ENCODE measurements around the gene PPFIA2. TPM values are rescaled to one million over a fixed set of nuclear protein-coding genes. Genes with fewer than 3 reads are reported as not detected.

PPFIA2 gene
- total RNA-seq, 4 donors from 2014 or later = 0.37 to 8.9 (median 0.55) TPM; not detected in 1

DNA sequence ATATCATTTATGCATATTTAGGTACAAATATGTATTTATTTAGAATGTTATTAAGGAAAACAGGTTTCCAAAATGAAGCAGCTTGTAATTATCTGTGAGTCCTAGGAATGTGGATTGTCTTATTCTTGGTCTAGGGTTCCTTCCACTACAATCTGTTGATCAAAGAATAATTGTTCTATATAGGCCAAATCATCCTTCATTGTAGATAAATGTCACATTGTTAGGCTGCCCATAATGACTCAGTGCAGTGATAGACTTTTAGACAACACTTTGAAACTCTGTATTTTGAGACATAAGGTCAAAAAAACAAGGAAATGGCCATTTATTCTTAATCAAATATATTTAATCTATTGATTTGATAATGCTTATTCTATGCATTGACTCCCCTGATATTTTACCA, 398.2 kb downstream of the PPFIA2 start:
- intact Hi-C loops (cut with DNase I; ENCODE audit: low total_unique reads) (no loop called here), in situ Hi-C loops (cut with MboI; ENCODE audit: low pct_ligation_motif_present in 1 of 4, low pct_unique_long_range_greater_than_20kb in 1 of 4, low sequenced_read_pairs in 3 of 4) (no loop called here)
- Histone ChIP-seq H3K36me3 (no peaks in the 10 kb centered on the region), H3K27me3 (no peaks in the 10 kb centered on the region), H3K4me3 (no peak overlapping the region), H3K27ac (no peak overlapping the region), H3K9me3 (no peaks in the 10 kb centered on the region), H3K4me1 (no peaks in the 10 kb centered on the region)
- DNase-seq = no peak
- TF ChIP-seq EP300 (IDR thresholded peaks at IDR 0.05; ENCODE audit: low read depth) (no peak), POLR2AphosphoS5 (IDR thresholded peaks at IDR 0.05) (no peak), POLR2A (IDR thresholded peaks at IDR 0.05) (no peak)
- TF ChIP-seq, protein P1, sequence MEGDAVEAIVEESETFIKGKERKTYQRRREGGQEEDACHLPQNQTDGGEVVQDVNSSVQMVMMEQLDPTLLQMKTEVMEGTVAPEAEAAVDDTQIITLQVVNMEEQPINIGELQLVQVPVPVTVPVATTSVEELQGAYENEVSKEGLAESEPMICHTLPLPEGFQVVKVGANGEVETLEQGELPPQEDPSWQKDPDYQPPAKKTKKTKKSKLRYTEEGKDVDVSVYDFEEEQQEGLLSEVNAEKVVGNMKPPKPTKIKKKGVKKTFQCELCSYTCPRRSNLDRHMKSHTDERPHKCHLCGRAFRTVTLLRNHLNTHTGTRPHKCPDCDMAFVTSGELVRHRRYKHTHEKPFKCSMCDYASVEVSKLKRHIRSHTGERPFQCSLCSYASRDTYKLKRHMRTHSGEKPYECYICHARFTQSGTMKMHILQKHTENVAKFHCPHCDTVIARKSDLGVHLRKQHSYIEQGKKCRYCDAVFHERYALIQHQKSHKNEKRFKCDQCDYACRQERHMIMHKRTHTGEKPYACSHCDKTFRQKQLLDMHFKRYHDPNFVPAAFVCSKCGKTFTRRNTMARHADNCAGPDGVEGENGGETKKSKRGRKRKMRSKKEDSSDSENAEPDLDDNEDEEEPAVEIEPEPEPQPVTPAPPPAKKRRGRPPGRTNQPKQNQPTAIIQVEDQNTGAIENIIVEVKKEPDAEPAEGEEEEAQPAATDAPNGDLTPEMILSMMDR (IDR thresholded peaks at IDR 0.05) = no peak

DNA sequence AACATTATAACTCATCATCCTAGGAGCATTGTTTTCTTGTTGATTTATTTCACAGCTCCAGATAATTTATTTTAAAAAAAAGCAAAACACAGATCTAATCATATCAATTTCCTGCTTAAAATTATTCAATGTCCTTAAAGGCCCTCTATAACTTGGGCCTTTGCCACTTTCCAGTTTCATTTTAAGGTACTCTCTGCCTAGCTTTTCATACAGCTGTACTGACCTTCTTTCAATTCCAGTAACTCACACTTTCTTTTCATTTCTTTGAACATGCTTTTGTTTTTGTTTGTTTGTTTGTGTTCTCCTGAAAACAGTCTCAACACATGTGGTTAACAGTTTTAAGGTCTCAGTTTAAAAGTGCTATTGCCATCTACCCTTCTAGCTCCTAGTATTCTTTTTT, 399.4 kb downstream of the PPFIA2 start:
- Histone ChIP-seq H3K27ac (no peak overlapping the region), H3K4me1 (no peaks in the 10 kb centered on the region), H3K9me3 (no peaks in the 10 kb centered on the region), H3K36me3 (no peaks in the 10 kb centered on the region), H3K4me3 (no peak overlapping the region), H3K27me3 (no peaks in the 10 kb centered on the region)
- in situ Hi-C loops (cut with MboI; ENCODE audit: low pct_ligation_motif_present in 1 of 4, low pct_unique_long_range_greater_than_20kb in 1 of 4, low sequenced_read_pairs in 3 of 4) (no loop called here), intact Hi-C loops (cut with DNase I; ENCODE audit: low total_unique reads) (no loop called here)
- no peak for DNase-seq
- TF ChIP-seq POLR2A (IDR thresholded peaks at IDR 0.05) = no peak

DNA sequence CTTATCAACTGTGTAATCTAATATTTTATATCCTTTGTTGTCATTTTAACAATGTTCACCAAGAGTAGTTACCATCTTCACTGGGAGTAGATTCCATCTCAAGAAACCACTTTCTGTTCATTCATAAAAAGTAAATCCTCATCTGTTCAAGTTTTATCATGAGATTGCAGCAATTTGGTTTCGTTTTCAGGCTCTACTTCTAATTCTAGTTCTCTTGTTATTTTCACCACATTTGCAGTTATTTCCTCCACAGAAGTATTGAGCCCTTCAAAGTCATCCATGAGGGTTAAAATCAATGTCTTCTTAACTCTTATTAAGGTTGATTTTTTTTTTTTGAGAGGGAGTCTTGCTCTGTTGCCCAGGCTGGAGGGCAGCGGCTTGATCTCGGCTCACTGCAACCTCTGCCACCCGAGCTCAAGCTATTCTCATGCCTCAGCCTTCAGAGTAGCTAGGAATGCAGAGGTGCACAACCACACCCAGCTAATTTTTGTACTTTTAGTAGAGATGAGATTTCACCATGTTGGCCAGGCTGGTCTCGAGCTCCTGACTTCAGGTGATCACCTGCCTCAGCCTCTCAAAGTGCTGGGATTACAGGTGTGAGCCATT, 404.7 kb downstream of the PPFIA2 start:
- in situ Hi-C loops (cut with MboI; ENCODE audit: low pct_ligation_motif_present in 1 of 4, low pct_unique_long_range_greater_than_20kb in 1 of 4, low sequenced_read_pairs in 3 of 4) (no loop called here), intact Hi-C loops (cut with DNase I; ENCODE audit: low total_unique reads) (no loop called here)
- Histone ChIP-seq H3K36me3 (no peaks in the 10 kb centered on the region), H3K27me3 (no peaks in the 10 kb centered on the region), H3K4me1 (no peaks in the 10 kb centered on the region), H3K4me3 (no peak overlapping the region), H3K9me3 (no peaks in the 10 kb centered on the region), H3K27ac (no peak overlapping the region)
- TF ChIP-seq EP300 (IDR thresholded peaks at IDR 0.05; ENCODE audit: low read depth) (no peak), POLR2AphosphoS5 (IDR thresholded peaks at IDR 0.05) (no peak), POLR2A (IDR thresholded peaks at IDR 0.05) (no peak)
- TF ChIP-seq, protein P1 (IDR thresholded peaks at IDR 0.05) = no peak
- no peak for DNase-seq
- 61 to 62% methylated on average over 4 to 5 of the region's 5 CpGs for WGBS, 2 donors (ENCODE audit: low coverage in 1 of 2)

DNA sequence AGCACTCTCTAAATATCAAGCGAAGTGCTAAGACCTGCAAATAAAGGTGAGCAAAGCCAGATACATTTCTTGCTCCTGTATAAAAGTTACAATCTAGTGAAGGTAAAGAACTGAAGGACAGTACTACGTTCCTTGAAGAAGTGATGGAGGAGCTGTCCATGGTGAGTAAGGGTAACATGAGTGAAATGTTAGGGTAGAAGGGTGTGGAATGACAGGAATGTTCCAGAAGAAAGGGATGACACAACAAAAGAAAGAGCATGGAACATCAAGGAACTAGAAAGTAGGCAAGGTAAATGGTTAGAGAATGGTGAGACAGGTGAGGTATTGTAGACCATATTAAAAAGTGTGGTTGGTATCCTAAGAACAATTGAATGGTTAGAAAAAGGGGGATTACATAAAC, 408.8 kb downstream of the PPFIA2 start:
- 57 to 71% methylated on average over 2 of the region's 2 CpGs for WGBS, 2 donors (ENCODE audit: low coverage in 1 of 2)
- DNase-seq = no peak
- no peaks in the 10 kb centered on the region for H3K27me3 ChIP-seq
- TF ChIP-seq, protein P1 (IDR thresholded peaks at IDR 0.05) = no peak
- TF ChIP-seq EP300 (IDR thresholded peaks at IDR 0.05; ENCODE audit: low read depth) (no peak), POLR2A (IDR thresholded peaks at IDR 0.05) (no peak)
- H3K4me3 ChIP-seq = no peak overlapping the region
- no peak overlapping the region for H3K27ac ChIP-seq
- H3K4me1 ChIP-seq = no peaks in the 10 kb centered on the region
- H3K9me3 ChIP-seq = no peaks in the 10 kb centered on the region
- no peaks in the 10 kb centered on the region for H3K36me3 ChIP-seq
- in situ Hi-C loops (cut with MboI; ENCODE audit: low pct_ligation_motif_present in 1 of 4, low pct_unique_long_range_greater_than_20kb in 1 of 4, low sequenced_read_pairs in 3 of 4) (no loop called here), intact Hi-C loops (cut with DNase I; ENCODE audit: low total_unique reads) (no loop called here)

DNA sequence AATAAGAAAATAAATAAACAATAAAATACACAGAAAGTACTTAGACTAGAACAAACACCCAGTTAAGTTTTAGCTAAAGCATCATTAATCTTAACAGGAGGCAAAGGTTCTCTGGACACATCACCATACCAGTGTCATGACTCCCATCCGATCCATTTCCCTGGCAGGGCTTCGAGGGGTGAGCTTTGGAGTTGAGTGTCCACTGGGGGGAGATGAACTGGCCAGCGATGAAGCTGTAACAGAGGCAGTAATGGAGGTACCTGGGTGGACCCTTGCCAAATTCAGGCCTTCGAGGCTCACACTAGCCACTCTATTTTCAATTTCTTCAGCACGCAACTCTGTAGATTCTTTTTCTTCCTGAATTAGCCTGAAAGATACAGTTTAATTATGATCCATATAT, 411.7 kb downstream of the PPFIA2 start:
- no peaks in the 10 kb centered on the region for H3K27me3 ChIP-seq
- no peaks in the 10 kb centered on the region for H3K36me3 ChIP-seq
- no peak for DNase-seq
- H3K4me1 ChIP-seq = no peaks in the 10 kb centered on the region
- no peak for TF ChIP-seq POLR2AphosphoS5 (IDR thresholded peaks at IDR 0.05)
- TF ChIP-seq, protein P1 (IDR thresholded peaks at IDR 0.05) = no peak
- TF ChIP-seq POLR2A (IDR thresholded peaks at IDR 0.05) = no peak
- no peak for TF ChIP-seq EP300 (IDR thresholded peaks at IDR 0.05; ENCODE audit: low read depth)
- 76 to 86% methylated on average over 5 of the region's 5 CpGs for WGBS, 2 donors (ENCODE audit: low coverage in 1 of 2)
- intact Hi-C loops (cut with DNase I; ENCODE audit: low total_unique reads) = no loop called here
- H3K4me3 ChIP-seq = no peak overlapping the region
- no peaks in the 10 kb centered on the region for H3K9me3 ChIP-seq
- in situ Hi-C loops (cut with MboI; ENCODE audit: low pct_ligation_motif_present in 1 of 4, low pct_unique_long_range_greater_than_20kb in 1 of 4, low sequenced_read_pairs in 3 of 4) = no loop called here
- no peak overlapping the region for H3K27ac ChIP-seq
